Activated CD8-positive, alpha-beta T cell treated with anti-CD3 and anti-CD28 coated beads for 36 hours (primary cell): ENCODE measurements around the gene ZHX3. TPM values are rescaled to one million over a fixed set of nuclear protein-coding genes. Genes with fewer than 3 reads are reported as not detected.

Experiments used
- ATAC-seq: fragments of 200-7000 bp; cut with Tn5 transposase; one replicate; pipeline ENCODE4 v1.10.0; 2021; ENCODE audit warnings: mild to moderate bottlenecking, moderate library complexity
- CTCF ChIA-PET: fragments of 350-600 bp; sonication (Branson Sonifier 250); formaldehyde crosslinking; loops from one replicate; lab custom pipeline; 2021; ENCODE audit warnings: antibody characterized with exemption; lab: Charles Lee
- POLR2A ChIA-PET: fragments of 350-600 bp; sonication (Branson Sonifier 250); formaldehyde crosslinking; loops from one replicate; lab custom pipeline; 2021; ENCODE audit warnings: antibody characterized with exemption; lab: Charles Lee
- DNase-seq: peaks from one replicate; pipeline ENCODE4 v3.0.0-alpha.2; 2020
- H3K27ac Mint-ChIP-seq: one replicate; pipeline ENCODE4 v1.8.0; 2021; ENCODE audit warnings: mild to moderate bottlenecking, mixed read lengths
- H3K27me3 Mint-ChIP-seq: one replicate; pipeline ENCODE4 v1.8.0; 2021; ENCODE audit warnings: mixed read lengths
- H3K36me3 Mint-ChIP-seq: one replicate; pipeline ENCODE4 v1.8.0; 2021; ENCODE audit warnings: low read depth, mixed read lengths
- H3K4me1 Mint-ChIP-seq: one replicate; pipeline ENCODE4 v1.8.0; 2021; ENCODE audit warnings: low read depth, mixed read lengths
- H3K4me3 Mint-ChIP-seq: one replicate; pipeline ENCODE4 v1.8.0; 2021; ENCODE audit warnings: mild to moderate bottlenecking, moderate library complexity, mixed read lengths
- H3K9me3 Mint-ChIP-seq: one replicate; pipeline ENCODE4 v1.8.0; 2021; ENCODE audit warnings: mixed read lengths
- CTCF ChIP-seq: fragments of 200-600 bp; IDR thresholded peaks from one replicate; pipeline ENCODE4 v1.8.0; 2022; ENCODE audit warnings: antibody characterized with exemption, mild to moderate bottlenecking
- intact Hi-C: fragments of 100-400 bp; cut with micrococcal nuclease; formaldehyde crosslinking; loops from one replicate; pipeline ENCODE4 v1.10.0; 2022
- total RNA-seq, 2 experiments: library from RNA; stranded (reverse); gene quantifications; one replicate each; pipeline ENCODE4 v1.2.3, GENCODE V29; 2021

The ZHX3 gene
- total RNA-seq, 2 experiments from 2014 or later = 14.1 to 14.2 TPM

GRCh38 chr20:41165001-41165882, 152.3 kb downstream of the ZHX3 start:
- ChIA-PET POLR2A (interaction anchor here (1.0 to 17.5 kb wide), 3 partner anchors 8 to 25 kb away, joined by 3 to 361 read pairs (median 8); partner anchors contain the start of gene PLCG1), CTCF (interaction anchor here (1.5 to 6.6 kb wide), 3 partner anchors 8 to 174 kb away, joined by 3 to 29 read pairs (median 13); no protein-coding TSS in a partner anchor)
- intact Hi-C loops = no loop called here
- DNase-seq = no peak
- H3K27me3 Mint-ChIP-seq = no peaks in the 10 kb centered on the region
- no peak for ATAC-seq
- TF ChIP-seq CTCF = no peak
- H3K36me3 Mint-ChIP-seq = peaks cover 85% of the 10 kb centered on the region
- H3K4me1 Mint-ChIP-seq = peaks cover 69% of the 10 kb centered on the region
- H3K4me3 Mint-ChIP-seq = no peak overlapping the region
- H3K9me3 Mint-ChIP-seq = no peaks in the 10 kb centered on the region
- H3K27ac Mint-ChIP-seq = peak overlapping the region; percentile 56

- peaks cover 85% of the 10 kb centered on the region for H3K36me3 Mint-ChIP-seq
- ChIA-PET CTCF (interaction anchor here (0.6 to 6.6 kb wide), 3 partner anchors 9 to 177 kb away, joined by 3 to 29 read pairs (median 13); partner anchors contain the start of gene LPIN3), POLR2A (interaction anchor here (0.7 to 17.5 kb wide), 3 partner anchors 9 to 23 kb away, joined by 3 to 361 read pairs (median 3); partner anchors contain the start of gene PLCG1)
- no peak for ATAC-seq
- DNase-seq = no peak
- H3K9me3 Mint-ChIP-seq = no peaks in the 10 kb centered on the region
- H3K27ac Mint-ChIP-seq = peak overlapping the region; percentile 66
- TF ChIP-seq CTCF = no peak
- no peak overlapping the region for H3K4me3 Mint-ChIP-seq
- intact Hi-C loops = no loop called here
- peaks cover 78% of the 10 kb centered on the region for H3K4me1 Mint-ChIP-seq
- no peaks in the 10 kb centered on the region for H3K27me3 Mint-ChIP-seq
These were observed 153.7 kb downstream of the ZHX3 start for GRCh38 chr20:41163821-41164220.

GRCh38 chr20:41162396-41162795, 155.1 kb downstream of the ZHX3 start:
- Mint-ChIP-seq H3K4me1 (peaks cover 87% of the 10 kb centered on the region), H3K27me3 (no peaks in the 10 kb centered on the region), H3K36me3 (peaks cover 92% of the 10 kb centered on the region), H3K4me3 (no peak overlapping the region), H3K27ac (peak overlapping the region; percentile 84), H3K9me3 (no peaks in the 10 kb centered on the region)
- DNase-seq (no peak), ATAC-seq (no peak)
- TF ChIP-seq CTCF = no peak
- ChIA-PET POLR2A (interaction anchor here (0.6 to 17.5 kb wide), 2 partner anchors 22 to 1386 kb away, joined by 4 to 361 read pairs; partner anchors contain the start of gene PLCG1), CTCF (interaction anchor here (1.8 to 6.6 kb wide), 2 partner anchors 11 to 27 kb away, joined by 8 to 29 read pairs; no protein-coding TSS in a partner anchor)
- intact Hi-C loops = no loop called here

GRCh38 chr20:41161886-41162285, 155.6 kb downstream of the ZHX3 start:
- Mint-ChIP-seq H3K9me3 (no peaks in the 10 kb centered on the region), H3K27me3 (no peaks in the 10 kb centered on the region), H3K27ac (peak overlapping the region; percentile 84), H3K4me1 (peaks cover 86% of the 10 kb centered on the region), H3K4me3 (peak overlapping the region; percentile 25), H3K36me3 (peaks cover 89% of the 10 kb centered on the region)
- ATAC-seq (no peak), DNase-seq (no peak)
- no peak for TF ChIP-seq CTCF
- intact Hi-C loops = no loop called here
- ChIA-PET POLR2A (interaction anchor here (17.5 kb wide), 1 partner anchor 21 kb away, joined by 361 read pairs; the partner anchor contains the start of gene PLCG1), CTCF (interaction anchor here (1.0 to 7.8 kb wide), 3 partner anchors 11 to 63 kb away, joined by 3 to 209 read pairs (median 8); partner anchors contain the start of gene PLCG1)
